ENCODE data around the gene SMIM15.

Gene SMIM15

GRCh38 chr5:61159070-61159469 is 3.2 kb downstream of the SMIM15 start:
- no peak for DNase-seq

- no peak for DNase-seq
Observed at GRCh38 chr5:61151893-61152292, 10.4 kb downstream of the SMIM15 start.

GRCh38 chr5:61148515-61148914 is 13.8 kb downstream of the SMIM15 start:
- no peak for DNase-seq

- no peak for DNase-seq
Observed at GRCh38 chr5:61142811-61143210, 19.5 kb downstream of the SMIM15 start.

- no peak for DNase-seq
Observed at GRCh38 chr5:61142391-61142790, 19.9 kb downstream of the SMIM15 start.

DNA sequence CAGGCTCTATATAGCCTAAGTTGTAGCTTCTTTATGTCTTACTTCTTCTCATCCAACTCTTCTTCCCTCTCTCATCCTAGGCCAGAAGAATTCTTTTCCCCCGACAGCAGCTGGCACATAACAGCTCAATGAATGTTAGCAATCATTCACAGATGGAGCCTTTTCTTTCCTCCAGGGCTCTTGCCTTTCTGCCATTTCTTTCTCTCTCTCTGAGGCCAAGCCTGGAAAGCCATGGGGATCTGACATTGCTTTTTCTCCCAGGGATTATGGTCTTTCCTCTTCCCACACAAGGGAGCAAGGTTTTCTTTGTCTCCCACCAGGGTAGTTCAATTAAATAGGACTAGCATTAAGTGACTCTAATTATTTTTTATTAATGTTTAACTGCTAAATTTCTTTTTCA is 20.5 kb downstream of the SMIM15 start:
- no peak for DNase-seq

GRCh38 chr5:61139931-61140330 is 22.3 kb downstream of the SMIM15 start:
- no peak for DNase-seq

GRCh38 chr5:61139094-61139873 is 23.0 kb downstream of the SMIM15 start:
- DNase-seq = no peak

GRCh38 chr5:61137835-61138234 is 24.4 kb downstream of the SMIM15 start:
- no peak for DNase-seq

DNA sequence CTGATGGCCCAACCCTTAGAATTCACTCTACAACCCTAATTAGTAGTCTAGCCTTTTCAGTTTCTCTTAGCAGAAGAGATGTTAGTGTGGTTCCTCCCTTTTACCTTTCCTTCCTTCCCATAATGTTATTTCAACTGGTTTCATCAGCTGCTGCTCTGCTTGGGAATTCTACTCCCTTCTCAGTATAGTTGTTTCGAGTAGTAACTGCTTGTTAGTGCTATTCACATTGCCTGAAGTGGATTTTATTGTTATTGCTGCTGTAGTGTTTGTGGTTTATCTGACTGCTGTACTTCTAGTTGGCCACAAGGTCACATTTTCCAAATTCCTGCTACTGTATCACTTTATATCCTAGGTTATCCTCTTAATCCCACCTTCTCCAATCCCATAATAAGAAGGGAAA is 29.7 kb downstream of the SMIM15 start:
- DNase-seq = no peak

DNA sequence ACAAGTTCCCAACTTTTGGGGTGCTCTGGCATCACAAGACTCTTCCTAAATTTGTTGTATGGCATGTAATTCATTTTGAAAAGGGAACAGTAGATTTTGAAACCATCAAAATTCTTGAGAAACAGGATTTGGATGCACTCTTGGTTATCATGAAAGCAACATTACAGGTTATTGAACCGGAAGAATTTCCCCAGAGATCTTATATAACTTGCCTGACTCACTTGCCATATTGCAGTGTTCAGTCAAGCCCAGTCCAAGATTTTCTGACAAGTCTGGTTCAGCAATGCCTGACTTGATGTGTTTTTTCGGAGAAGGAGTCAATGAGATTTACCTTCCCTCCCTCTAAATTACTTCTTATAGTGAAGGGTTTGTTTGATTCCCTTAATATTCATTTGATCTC is 32.0 kb downstream of the SMIM15 start:
- no peak for DNase-seq

DNA sequence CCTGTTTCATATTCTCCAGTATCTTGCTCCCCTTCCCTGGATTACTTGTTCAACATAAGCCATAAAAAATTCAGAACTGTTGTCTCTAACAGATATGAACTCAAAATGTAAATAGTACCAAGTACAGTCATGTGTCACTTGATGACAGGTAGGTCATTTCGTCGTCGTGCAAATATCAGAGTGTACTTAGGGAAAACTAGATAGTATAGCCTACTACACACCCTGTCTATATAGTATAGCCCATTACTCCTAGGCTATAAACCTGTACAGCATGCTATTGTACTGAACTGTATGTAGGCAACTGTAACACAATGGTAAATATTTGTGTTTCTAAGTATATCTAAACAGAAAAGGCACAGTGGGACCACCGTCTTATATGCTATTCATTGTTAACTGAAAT is 39.1 kb downstream of the SMIM15 start:
- no peak for DNase-seq

- DNase-seq = no peak
Observed at GRCh38 chr5:61120534-61120933, 41.7 kb downstream of the SMIM15 start.

- DNase-seq = no peak
Observed at GRCh38 chr5:61119066-61119465, 43.2 kb downstream of the SMIM15 start.

DNA sequence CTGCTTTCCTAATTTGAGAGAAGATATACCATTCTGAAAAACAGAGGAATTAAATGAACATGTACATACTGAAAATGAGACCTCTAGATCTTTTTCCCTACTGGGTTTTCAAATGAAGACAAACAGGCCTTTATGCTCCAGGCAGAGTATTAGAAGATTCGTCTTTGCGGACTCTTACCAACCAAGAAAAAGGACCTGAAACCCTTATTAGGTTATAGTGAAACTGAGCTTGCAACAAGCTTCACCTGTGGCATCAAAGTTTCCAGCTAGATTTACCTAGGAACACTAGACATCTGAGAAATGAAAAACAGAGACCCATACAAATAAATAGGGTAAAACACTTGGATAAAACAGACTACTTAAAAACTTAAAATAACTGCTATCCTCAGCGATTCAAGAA is 46.3 kb downstream of the SMIM15 start:
- no peak for DNase-seq

DNA sequence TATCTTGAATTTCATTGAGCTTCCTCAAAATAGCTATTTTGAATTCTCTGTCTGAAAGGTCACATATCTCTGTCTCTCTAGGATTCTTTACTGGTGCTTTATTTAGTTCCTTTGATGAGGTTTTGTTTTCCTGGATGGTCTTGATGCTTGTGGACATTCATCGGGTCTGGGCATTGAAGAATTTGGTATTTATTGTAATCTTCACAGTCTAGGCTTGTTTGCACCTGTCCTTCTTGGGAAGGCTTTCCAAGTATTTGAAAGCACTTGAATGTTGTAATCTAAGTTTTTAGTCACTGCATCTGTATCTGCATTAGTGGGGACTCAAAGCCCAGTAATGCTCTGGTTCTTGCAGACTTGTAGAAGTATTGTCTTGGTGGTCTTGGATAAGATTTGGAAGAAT is 47.8 kb downstream of the SMIM15 start:
- DNase-seq = no peak

All from stimulated activated CD4-positive, alpha-beta T cell treated with anti-CD3 and anti-CD28 coated beads, Interleukin-4, amount 100 ng/mL, for 1 hour (primary cell).